ENCODE results near the gene TANGO2.

GRCh38 chr22:19994851-19995610 is 25.9 kb upstream of the TANGO2 start:
- no peak for TF ChIP-seq FOXA1 (IDR thresholded peaks at IDR 0.05)
- no peak for TF ChIP-seq SP1 (IDR thresholded peaks at IDR 0.05)
- TF ChIP-seq PKNOX1 (IDR thresholded peaks at IDR 0.05) = no peak
- TF ChIP-seq ARNT (IDR thresholded peaks at IDR 0.05) = no peak
- TF ChIP-seq BHLHE40 (IDR thresholded peaks at IDR 0.05; ENCODE audit: borderline replicate concordance) = no peak
- no peak for TF ChIP-seq FOXM1 (IDR thresholded peaks at IDR 0.05; ENCODE audit: borderline replicate concordance)
- no peak for TF ChIP-seq SUZ12 (IDR thresholded peaks at IDR 0.05)
- no peak for TF ChIP-seq FOXK2 (IDR thresholded peaks at IDR 0.05)
- no peak for TF ChIP-seq HDGF (IDR thresholded peaks at IDR 0.05; ENCODE audit: borderline replicate concordance)
- TF ChIP-seq TARDBP (IDR thresholded peaks at IDR 0.05) = no peak
- TF ChIP-seq ZNF384 (IDR thresholded peaks at IDR 0.05) = no peak
- no peak for TF ChIP-seq NFRKB (IDR thresholded peaks at IDR 0.05)
- no peak for TF ChIP-seq ELF4 (IDR thresholded peaks at IDR 0.05)
